Measurements from ENCODE around the gene MTA1.

DNA sequence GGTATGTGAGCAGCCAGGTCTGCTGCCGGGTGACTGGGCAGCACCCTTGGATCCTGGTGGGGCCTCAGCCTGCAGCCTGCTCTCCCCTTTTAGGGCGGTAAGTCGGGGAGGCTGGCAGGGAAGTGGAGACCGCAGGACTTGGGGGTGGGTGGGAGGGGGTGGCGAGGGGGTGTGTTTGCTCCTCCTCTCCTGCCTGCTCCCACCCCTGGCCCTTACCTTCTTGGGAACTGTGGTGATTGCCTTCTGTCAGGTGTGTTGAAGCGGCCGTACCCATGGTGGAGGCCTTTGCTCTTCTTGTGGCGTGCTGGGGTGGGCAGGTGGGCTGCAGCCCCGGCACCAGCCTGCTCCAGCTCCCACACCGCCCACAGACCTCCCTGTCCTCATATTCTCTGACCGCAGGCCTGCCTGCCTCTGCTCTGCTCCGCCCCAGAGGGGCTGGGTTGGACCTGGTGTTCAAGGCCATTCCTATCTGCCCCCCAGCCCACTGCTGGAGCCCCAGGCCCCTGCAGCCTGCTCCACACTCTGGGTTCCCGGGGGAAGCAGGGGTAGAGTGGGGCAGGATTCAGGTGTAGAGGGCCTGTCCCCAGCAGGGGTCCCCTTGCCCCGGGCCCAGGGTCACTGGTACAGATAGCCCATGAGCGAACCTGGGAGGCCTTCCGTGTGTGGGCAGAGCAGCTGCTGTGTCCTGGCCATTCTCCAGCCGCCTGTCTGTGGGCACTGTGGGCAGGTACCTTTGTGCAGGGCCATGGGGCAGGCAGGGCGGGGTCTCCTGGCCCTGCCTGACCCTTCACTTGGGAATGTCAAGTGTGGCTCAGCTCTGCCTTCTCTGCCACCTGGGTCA, 76.6 kb downstream of the MTA1 start:
- TF ChIP-seq, protein P1, sequence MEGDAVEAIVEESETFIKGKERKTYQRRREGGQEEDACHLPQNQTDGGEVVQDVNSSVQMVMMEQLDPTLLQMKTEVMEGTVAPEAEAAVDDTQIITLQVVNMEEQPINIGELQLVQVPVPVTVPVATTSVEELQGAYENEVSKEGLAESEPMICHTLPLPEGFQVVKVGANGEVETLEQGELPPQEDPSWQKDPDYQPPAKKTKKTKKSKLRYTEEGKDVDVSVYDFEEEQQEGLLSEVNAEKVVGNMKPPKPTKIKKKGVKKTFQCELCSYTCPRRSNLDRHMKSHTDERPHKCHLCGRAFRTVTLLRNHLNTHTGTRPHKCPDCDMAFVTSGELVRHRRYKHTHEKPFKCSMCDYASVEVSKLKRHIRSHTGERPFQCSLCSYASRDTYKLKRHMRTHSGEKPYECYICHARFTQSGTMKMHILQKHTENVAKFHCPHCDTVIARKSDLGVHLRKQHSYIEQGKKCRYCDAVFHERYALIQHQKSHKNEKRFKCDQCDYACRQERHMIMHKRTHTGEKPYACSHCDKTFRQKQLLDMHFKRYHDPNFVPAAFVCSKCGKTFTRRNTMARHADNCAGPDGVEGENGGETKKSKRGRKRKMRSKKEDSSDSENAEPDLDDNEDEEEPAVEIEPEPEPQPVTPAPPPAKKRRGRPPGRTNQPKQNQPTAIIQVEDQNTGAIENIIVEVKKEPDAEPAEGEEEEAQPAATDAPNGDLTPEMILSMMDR (IDR thresholded peaks at IDR 0.05) = no peak
- TF ChIP-seq POLR2A (IDR thresholded peaks at IDR 0.05) (no peak), EP300 (IDR thresholded peaks at IDR 0.05) (no peak)
